Stimulated activated CD8-positive, alpha-beta memory T cell treated with anti-CD3 and anti-CD28 coated beads, Interleukin-4, amount 100 ng/mL, for 4 hours (primary cell): ENCODE measurements around the gene ITGB8.

ENCODE experiments used
- DNase-seq, 2 donors: peaks; one replicate each; pipeline ENCODE4 v3.0.0-alpha.2; 2020; ENCODE audit warnings: low read depth in 2 of 2, low spot score in 1 of 2

The ITGB8 gene

GRCh38 chr7:20307901-20308300, 22.8 kb upstream of the ITGB8 start:
- no peak for DNase-seq

- DNase-seq = no peak
These were observed 20.4 kb upstream of the ITGB8 start for GRCh38 chr7:20310301-20310700.

GRCh38 chr7:20310963-20311742, 19.5 kb upstream of the ITGB8 start:
- no peak for DNase-seq

DNA sequence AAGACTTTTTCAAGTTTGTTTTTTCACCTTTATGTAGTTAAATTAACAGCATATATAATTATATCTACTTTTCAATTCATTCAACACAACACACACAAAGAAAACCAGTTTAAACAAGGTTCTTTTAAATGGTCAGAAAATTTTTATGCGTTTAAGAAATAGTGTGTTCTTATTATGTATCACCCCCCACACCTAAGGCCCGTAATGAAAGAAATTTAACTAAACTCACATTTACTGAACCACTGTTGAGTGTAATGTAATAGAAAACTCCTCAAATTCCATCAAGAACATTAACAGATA, 19.0 kb upstream of the ITGB8 start:
- no peak for DNase-seq

GRCh38 chr7:20312562-20312961, 18.1 kb upstream of the ITGB8 start:
- no peak for DNase-seq

GRCh38 chr7:20313626-20314025, 17.1 kb upstream of the ITGB8 start:
- DNase-seq = no peak

GRCh38 chr7:20314198-20314597, 16.5 kb upstream of the ITGB8 start:
- DNase-seq = no peak

- no peak for DNase-seq
These were observed 14.0 kb upstream of the ITGB8 start for GRCh38 chr7:20316706-20317105.

DNA sequence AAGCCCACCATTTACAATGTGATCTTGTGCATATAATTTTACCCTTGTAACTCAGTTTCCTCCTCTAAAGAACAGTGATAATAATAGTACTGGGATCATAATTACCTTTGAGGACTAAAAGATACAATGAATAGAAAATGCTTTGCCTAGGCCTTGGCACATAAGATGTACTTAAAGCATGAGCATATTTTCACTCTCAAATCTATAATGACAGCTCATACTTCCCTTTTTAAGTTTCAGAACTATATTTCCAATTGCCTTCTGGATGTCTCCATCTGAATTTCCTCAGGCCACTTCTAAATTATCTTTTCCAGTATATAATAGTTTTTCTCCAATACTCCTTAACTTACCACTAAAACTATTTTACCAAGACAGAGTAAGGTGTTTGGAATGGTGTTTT, 13.3 kb upstream of the ITGB8 start:
- DNase-seq = no peak

DNA sequence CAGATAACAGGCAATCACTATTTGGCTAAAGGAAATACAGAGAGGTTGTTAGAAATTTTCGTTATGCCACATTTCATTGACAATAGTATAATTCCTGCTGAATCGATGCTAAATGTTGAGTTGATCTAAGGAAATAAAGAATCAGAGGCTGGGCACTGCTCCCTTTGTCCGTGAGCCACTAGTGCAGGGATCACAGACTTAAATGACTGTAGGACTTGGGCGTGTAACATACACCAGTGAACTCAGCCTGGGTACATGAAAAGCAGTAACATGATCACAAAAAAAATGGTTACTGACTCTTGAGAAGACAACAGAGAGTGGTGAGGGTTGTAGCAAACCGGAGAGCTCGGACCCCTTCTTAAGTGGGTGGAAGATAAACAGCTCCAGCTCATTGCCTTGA, 11.8 kb upstream of the ITGB8 start:
- DNase-seq = no peak

DNA sequence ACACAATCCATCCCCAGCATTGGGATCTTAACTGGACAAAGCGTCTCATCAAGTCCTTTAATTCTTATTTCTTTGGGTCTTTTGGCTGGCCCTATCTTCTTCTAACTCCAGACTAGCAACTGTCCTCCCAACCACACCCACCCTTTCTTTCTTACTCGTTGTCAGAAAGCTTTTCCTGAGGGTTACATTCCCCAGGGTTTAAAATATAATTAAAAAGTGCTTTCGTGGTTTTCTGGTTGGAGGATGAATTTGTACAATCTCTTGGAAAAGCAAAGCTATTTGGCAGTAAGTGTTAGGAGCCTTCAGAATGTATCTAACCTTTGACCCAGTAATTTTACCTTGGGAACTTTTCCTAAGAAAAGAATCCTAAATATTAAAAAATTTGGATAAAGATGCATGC, 10.4 kb upstream of the ITGB8 start:
- DNase-seq = no peak

GRCh38 chr7:20320786-20321185, 9.9 kb upstream of the ITGB8 start:
- DNase-seq = no peak

DNA sequence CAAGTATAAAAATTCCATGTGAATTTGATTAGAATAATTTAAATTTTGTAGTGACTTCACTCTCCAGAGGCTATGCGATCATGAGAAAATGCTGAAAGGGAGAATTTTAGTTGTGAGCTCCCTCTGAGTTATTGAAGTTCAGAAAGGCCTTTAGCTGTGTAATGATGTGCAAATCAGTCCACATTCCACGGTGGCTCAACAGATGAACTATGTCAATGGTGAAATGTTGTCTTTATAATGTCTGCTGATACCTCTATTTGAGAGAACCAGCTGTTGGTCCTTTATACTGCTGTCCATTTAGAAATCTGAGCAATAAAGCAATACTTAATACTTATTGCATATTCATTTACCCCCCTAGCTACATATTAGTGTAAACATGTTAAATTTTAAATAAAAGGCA, 7.1 kb upstream of the ITGB8 start:
- DNase-seq = no peak

DNA sequence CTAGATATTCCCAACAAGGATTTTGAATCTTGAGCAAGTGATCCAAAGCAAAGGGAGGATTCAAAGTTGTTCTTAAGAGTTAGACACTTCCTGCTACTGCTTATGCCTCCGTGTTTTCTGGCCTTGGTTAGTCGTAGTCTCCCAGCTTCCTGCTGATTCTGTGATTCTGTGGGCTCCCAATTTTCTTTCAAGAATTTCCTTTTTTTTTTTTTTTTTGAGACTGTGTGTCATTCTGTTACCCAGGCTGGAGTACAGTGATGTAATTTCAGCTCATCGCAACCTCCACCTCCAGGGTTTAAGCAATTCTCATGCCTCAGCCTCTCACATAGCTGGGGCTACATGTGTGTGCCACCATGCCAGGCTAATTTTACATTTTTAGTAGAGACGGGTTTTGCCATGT, 4.4 kb upstream of the ITGB8 start:
- DNase-seq = no peak

GRCh38 chr7:20327055-20327454, 3.6 kb upstream of the ITGB8 start:
- no peak for DNase-seq

DNA sequence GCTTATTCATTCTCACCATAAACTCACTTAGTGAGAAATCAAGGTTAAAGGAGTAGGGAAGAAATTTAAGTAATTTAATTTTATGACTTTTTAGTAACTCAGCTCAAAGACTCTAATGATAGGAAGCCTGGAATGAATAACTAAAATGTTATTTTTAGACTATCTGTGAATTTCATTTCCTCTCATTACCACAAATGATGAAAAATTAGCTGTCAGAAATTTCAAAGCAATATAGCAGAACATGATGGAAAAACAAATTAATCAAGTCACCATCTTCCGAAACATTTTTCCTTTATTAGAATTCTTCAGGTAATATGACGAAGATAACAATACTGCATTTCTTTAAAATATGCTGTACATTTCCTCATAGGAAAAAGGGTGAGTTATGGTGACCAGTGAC, 2.7 kb upstream of the ITGB8 start:
- no peak for DNase-seq

DNA sequence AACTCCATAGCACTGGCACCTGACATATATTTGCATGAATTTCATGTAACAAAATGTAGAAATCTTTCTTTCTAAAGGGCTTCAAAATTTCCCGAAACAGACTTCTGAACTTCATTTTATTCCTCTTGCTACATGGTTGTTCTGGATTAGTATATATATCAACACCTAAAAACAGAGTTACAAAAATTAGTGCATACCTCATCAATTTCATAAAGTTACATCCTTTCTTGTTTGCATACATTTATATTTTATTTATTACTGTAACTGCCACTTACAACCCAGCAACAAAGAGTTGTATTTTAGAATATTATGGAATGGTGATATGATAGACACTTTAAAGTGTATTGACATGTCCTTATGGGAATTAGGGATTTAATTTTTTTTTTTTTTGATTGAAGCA, 2.0 kb upstream of the ITGB8 start:
- DNase-seq = no peak

- no peak for DNase-seq
These were observed 1.1 kb upstream of the ITGB8 start for GRCh38 chr7:20329389-20330238.

GRCh38 chr7:20330928-20331909, 519 bp downstream of the ITGB8 start:
- DNase-seq = no peak

DNA sequence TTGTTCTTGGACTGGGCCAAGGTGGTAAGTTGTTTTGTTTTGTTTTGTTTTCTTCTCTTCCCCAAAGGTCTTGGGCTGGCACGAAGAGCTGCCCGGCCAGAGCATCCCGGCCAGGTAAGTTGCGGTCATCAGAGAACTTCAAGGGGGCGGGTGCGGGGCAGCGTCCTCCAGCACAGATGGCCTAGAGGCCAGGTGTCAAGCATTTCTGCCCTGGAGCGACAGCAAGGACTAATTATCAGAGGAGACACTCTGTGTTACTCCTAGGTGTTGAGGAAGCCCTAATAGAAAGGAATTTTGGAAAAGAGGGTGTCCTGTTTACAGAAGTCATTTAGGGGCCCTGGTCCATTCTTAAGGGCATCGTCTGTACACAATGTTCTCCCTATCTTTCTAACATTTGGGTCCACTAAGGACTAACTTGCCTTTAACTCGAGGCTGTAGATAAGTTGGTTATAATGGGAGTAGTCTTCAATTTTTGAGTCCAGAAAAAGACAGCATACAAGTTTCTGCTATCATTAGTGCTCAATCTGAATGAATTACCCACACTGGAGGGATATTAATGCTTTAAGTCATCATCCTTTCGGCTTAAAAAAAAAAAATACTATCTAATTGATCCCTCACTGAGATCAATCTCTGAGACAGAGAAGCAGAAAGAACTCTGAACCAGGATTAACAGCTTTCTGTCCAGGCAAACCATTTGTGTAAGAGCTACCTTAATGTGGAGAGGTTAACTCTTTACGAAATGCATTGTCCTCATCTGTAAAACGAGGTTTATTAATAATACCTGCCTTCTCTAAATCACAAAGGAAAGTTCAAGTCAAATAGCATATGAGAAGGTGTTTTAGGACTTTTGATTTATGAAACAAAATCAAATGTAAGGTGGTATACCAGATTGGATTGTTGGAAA, 1.5 kb downstream of the ITGB8 start:
- no peak for DNase-seq

- DNase-seq = no peak
These were observed 7.6 kb downstream of the ITGB8 start for GRCh38 chr7:20338285-20338684.
